ENCODE measurements around the gene PLCL1.
"Not testable (repeated sequence)": the region's sequence is repeated elsewhere in the genome, so short reads cannot be mapped to it uniquely, and the experiment has no call there.

Gene PLCL1

GRCh38 chr2:197828464-197829135 lies 24.2 kb downstream of the PLCL1 start:
- no peak overlapping the region for H3K27ac ChIP-seq
- TF ChIP-seq CTCF (IDR thresholded peaks at IDR 0.05): no peak
- no peak for TF ChIP-seq ZFX (IDR thresholded peaks at IDR 0.05; ENCODE audit: borderline replicate concordance)

GRCh38 chr2:197834771-197835170 lies 30.4 kb downstream of the PLCL1 start:
- H3K27ac ChIP-seq: not testable (repeated sequence)

- TF ChIP-seq ZFX (IDR thresholded peaks at IDR 0.05; ENCODE audit: borderline replicate concordance) (no peak), CTCF (IDR thresholded peaks at IDR 0.05) (no peak)
- H3K27ac ChIP-seq: no peak overlapping the region
Observed at GRCh38 chr2:197835293-197835692, 30.9 kb downstream of the PLCL1 start.

GRCh38 chr2:197838036-197838435 lies 33.6 kb downstream of the PLCL1 start:
- H3K27ac ChIP-seq: no peak overlapping the region
- no peak for TF ChIP-seq ZFX (IDR thresholded peaks at IDR 0.05; ENCODE audit: borderline replicate concordance)
- TF ChIP-seq CTCF (IDR thresholded peaks at IDR 0.05): no peak

- H3K27ac ChIP-seq: no peak overlapping the region
- TF ChIP-seq CTCF (IDR thresholded peaks at IDR 0.05) (no peak), ZFX (IDR thresholded peaks at IDR 0.05; ENCODE audit: borderline replicate concordance) (no peak)
Observed at GRCh38 chr2:197838579-197838978, 34.2 kb downstream of the PLCL1 start.

GRCh38 chr2:197839327-197839726 lies 34.9 kb downstream of the PLCL1 start:
- no peak overlapping the region for H3K27ac ChIP-seq
- TF ChIP-seq ZFX (IDR thresholded peaks at IDR 0.05; ENCODE audit: borderline replicate concordance) (no peak), CTCF (IDR thresholded peaks at IDR 0.05) (no peak)

GRCh38 chr2:197839856-197840255 lies 35.5 kb downstream of the PLCL1 start:
- no peak for TF ChIP-seq CTCF (IDR thresholded peaks at IDR 0.05)
- no peak for TF ChIP-seq ZFX (IDR thresholded peaks at IDR 0.05; ENCODE audit: borderline replicate concordance)
- H3K27ac ChIP-seq: no peak overlapping the region

GRCh38 chr2:197846128-197846527 lies 41.7 kb downstream of the PLCL1 start:
- no peak for TF ChIP-seq CTCF (IDR thresholded peaks at IDR 0.05)
- no peak for TF ChIP-seq ZFX (IDR thresholded peaks at IDR 0.05; ENCODE audit: borderline replicate concordance)
- no peak overlapping the region for H3K27ac ChIP-seq

Measured in 22Rv1 (cell line).